IPS-15b (cell line): Measurements from ENCODE around the gene LRRC4.

ENCODE experiments used
- H3K27me3 ChIP-seq: one replicate; pipeline ENCODE4 v1.6.1; 2013; ENCODE audit warnings: low read length; ENCODE audit not compliant: control insufficient read depth, insufficient read depth
- H3K36me3 ChIP-seq: one replicate; pipeline ENCODE4 v1.6.1; 2013; ENCODE audit warnings: low read length; ENCODE audit not compliant: control insufficient read depth, insufficient read depth
- H3K4me1 ChIP-seq: one replicate; pipeline ENCODE4 v1.6.1; 2013; ENCODE audit warnings: mild to moderate bottlenecking, low read length; ENCODE audit not compliant: control insufficient read depth, insufficient read depth
- H3K4me3 ChIP-seq: one replicate; pipeline ENCODE4 v1.5.1; 2013; ENCODE audit warnings: low read depth, low read length
- H3K9ac ChIP-seq: one replicate; pipeline ENCODE4 v1.6.1; 2013; ENCODE audit warnings: low read depth, mild to moderate bottlenecking, low read length
- H3K9me3 ChIP-seq: one replicate; pipeline ENCODE4 v1.6.1; 2013; ENCODE audit warnings: mild to moderate bottlenecking, low read length; ENCODE audit not compliant: control insufficient read depth, insufficient read depth

LRRC4 gene

DNA sequence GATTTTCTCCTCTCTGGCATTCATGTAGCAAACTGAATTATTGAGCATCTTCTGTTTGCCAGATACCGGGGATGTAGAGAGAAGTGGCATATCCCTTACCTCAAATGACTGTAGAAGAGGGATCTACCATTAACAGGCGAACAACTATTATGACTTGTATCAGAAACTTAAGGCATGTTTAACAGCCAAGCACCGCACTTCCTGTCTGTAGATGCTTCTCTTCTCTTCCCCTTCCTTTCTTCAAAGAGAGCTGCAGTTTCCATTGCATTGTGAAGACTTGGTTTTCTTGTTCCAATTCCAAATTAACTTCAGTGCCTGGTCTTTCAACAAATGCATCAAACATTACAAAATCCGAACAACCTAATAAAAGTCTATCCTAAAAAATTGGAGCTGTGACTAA is 49.3 kb downstream of the LRRC4 start:
- H3K4me1 ChIP-seq, result peaks cover 7% of the 10 kb centered on the region
- peaks cover 12% of the 10 kb centered on the region for H3K9me3 ChIP-seq
- H3K27me3 ChIP-seq, result no peaks in the 10 kb centered on the region
- no peak overlapping the region for H3K9ac ChIP-seq
- H3K4me3 ChIP-seq, result no peak overlapping the region
- H3K36me3 ChIP-seq, result peaks cover 10% of the 10 kb centered on the region

DNA sequence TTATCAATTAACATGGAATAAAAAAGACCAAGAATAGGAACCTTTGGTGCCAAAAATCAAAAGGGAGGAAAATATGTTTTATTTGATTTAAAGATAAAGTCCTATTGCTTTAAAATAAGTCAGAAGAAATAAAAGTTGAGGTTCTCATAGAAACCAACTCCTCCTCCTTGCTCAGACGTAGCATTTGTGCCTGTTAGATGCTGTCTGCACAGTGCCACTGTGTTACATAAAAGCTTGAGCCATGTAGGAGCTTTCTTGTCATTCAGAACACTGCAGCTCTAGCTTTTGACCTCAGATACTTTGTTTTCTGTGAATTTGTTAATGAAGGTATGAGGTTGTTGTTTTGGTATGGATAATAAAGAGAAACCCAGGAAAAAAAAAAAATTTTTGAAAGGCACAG is 50.3 kb downstream of the LRRC4 start:
- Histone ChIP-seq H3K4me1 (peaks cover 4% of the 10 kb centered on the region), H3K36me3 (peaks cover 10% of the 10 kb centered on the region), H3K9ac (no peak overlapping the region), H3K27me3 (no peaks in the 10 kb centered on the region), H3K4me3 (no peak overlapping the region), H3K9me3 (peaks cover 12% of the 10 kb centered on the region)

DNA sequence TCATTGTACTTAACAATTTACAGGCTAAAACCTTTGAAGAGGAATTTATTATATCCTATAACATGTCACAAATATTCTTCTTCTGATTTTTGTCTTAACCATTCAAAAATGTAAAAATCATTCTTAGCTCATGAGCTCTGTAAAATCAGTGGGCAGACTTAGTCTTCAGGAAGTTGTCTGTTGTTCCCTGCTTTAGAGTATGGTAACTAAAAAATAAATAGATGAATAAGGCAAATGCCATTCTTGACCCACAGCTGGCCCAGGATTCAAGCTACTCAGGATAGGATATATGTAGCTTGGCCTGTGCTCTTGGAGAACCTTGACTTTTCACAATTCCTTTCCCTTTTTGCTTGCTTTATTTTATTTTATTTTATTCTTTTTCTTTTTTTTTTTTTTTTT is 51.5 kb downstream of the LRRC4 start:
- Histone ChIP-seq H3K4me1 (peaks cover 4% of the 10 kb centered on the region), H3K36me3 (peaks cover 10% of the 10 kb centered on the region), H3K4me3 (no peak overlapping the region), H3K9ac (no peak overlapping the region), H3K27me3 (no peaks in the 10 kb centered on the region), H3K9me3 (peaks cover 12% of the 10 kb centered on the region)

DNA sequence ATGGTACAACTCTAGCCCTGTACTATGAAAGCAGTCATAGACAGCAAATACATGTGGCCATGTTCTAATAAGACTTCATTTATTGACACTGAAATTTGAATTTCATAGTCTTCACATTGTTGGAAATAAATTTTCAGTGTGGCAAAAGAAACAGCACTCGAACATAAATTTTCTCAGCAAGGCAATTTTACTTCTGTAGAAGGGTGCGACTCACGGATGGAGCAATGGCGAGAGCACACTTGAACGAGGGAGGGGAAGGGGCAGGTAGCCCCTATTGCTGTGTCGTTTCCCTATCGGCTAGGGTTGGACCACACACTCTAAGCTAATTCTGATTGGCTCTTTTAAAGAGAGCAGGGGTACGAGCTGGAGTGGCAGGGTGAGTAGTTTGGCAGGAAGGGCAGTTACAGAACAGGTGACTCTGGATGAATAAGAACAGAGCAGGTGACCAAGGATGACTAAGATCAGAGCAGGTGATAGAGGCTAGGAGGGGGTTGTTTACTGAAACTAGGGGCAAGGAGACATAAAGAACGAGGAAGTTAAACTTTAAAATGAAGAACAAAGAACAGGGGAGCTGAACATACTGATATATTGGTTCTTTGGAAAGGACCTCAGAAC is 52.0 kb downstream of the LRRC4 start:
- H3K4me1 ChIP-seq, result peaks cover 4% of the 10 kb centered on the region
- peaks cover 12% of the 10 kb centered on the region for H3K9me3 ChIP-seq
- H3K36me3 ChIP-seq, result peaks cover 10% of the 10 kb centered on the region
- H3K27me3 ChIP-seq, result no peaks in the 10 kb centered on the region
- no peak overlapping the region for H3K4me3 ChIP-seq
- no peak overlapping the region for H3K9ac ChIP-seq

DNA sequence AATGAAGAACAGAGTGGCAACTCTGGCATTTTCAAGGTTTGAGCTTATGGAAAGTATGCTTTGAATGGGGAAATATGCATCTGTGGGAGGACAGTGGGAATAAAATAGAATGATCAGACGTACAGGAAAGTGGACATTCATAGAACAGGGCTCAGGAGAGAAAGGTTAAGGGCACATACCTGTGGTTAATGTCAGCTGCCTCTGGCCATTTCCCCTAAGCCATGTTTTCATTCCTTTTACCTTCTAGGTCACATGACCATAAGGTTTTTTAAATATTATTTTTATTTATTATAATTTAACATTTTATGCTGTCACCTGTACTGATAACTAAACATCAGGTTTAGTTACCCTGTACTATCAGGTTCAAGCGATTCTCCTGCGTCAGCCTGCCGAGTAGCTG is 52.8 kb downstream of the LRRC4 start:
- Histone ChIP-seq H3K4me1 (peaks cover 4% of the 10 kb centered on the region), H3K9me3 (peaks cover 12% of the 10 kb centered on the region)

More for the DNA sequence above, 52.8 kb downstream of the LRRC4 start:
- no peaks in the 10 kb centered on the region for H3K27me3 ChIP-seq
- H3K4me3 ChIP-seq, result no peak overlapping the region
- H3K36me3 ChIP-seq, result peaks cover 10% of the 10 kb centered on the region
- no peak overlapping the region for H3K9ac ChIP-seq
